ENCODE results near the gene ALKBH4.
A peak's percentile ranks its signal among the peaks of the same experiment; 100 is the strongest.
"Not testable (repeated sequence)": the region's sequence is repeated elsewhere in the genome, so short reads cannot be mapped to it uniquely, and the experiment has no call there.

Gene ALKBH4

GRCh38 chr7:102425639-102426267, 38.9 kb downstream of the ALKBH4 start:
- no peak for DNase-seq

GRCh38 chr7:102424787-102425218, 39.9 kb downstream of the ALKBH4 start:
- no peak for DNase-seq

GRCh38 chr7:102424129-102424551, 40.5 kb downstream of the ALKBH4 start:
- DNase-seq: no peak

GRCh38 chr7:102421706-102422240, 42.9 kb downstream of the ALKBH4 start:
- no peak for DNase-seq

- no peak for DNase-seq
Observed at GRCh38 chr7:102418592-102418991, 46.1 kb downstream of the ALKBH4 start.

GRCh38 chr7:102417105-102417504, 47.6 kb downstream of the ALKBH4 start:
- no peak for DNase-seq

GRCh38 chr7:102416406-102416805, 48.3 kb downstream of the ALKBH4 start:
- DNase-seq: no peak

- DNase-seq: no peak
Observed at GRCh38 chr7:102415685-102416225, 48.9 kb downstream of the ALKBH4 start.

GRCh38 chr7:102413611-102414010, 51.1 kb downstream of the ALKBH4 start:
- no peak for DNase-seq

- no peak for DNase-seq
Observed at GRCh38 chr7:102413091-102413490, 51.6 kb downstream of the ALKBH4 start.

- DNase-seq: peak; percentile 48
Observed at GRCh38 chr7:102412548-102412947, 52.1 kb downstream of the ALKBH4 start.

GRCh38 chr7:102410918-102411317, 53.7 kb downstream of the ALKBH4 start:
- DNase-seq: no peak

- DNase-seq: no peak
Observed at GRCh38 chr7:102410123-102410522, 54.5 kb downstream of the ALKBH4 start.

- DNase-seq: no peak
Observed at GRCh38 chr7:102409340-102409739, 55.3 kb downstream of the ALKBH4 start.

- not testable (repeated sequence) for DNase-seq
Observed at GRCh38 chr7:102408530-102408929, 56.1 kb downstream of the ALKBH4 start.

- no peak for DNase-seq
Observed at GRCh38 chr7:102407910-102408309, 56.8 kb downstream of the ALKBH4 start.
